Stimulated activated naive CD8-positive, alpha-beta T cell treated with anti-CD3 and anti-CD28 coated beads, Interleukin-15, Interleukin-2, amounts not matched to agents 100 ng/mL and 50 ng/mL, for 24 hours (primary cell): ENCODE results near the gene SIGLEC6.
"Not testable (repeated sequence)": the region's sequence is repeated elsewhere in the genome, so short reads cannot be mapped to it uniquely, and the experiment has no call there.

Source experiments
- H3K27ac Mint-ChIP-seq: one replicate; pipeline ENCODE4 v1.8.0; 2021; ENCODE audit warnings: mild to moderate bottlenecking, mixed read lengths
- H3K27me3 Mint-ChIP-seq: one replicate; pipeline ENCODE4 v1.8.0; 2021; ENCODE audit warnings: mixed read lengths
- H3K36me3 Mint-ChIP-seq: one replicate; pipeline ENCODE4 v1.8.0; 2021; ENCODE audit warnings: low read depth, mixed read lengths
- H3K4me1 Mint-ChIP-seq: one replicate; pipeline ENCODE4 v1.8.0; 2021; ENCODE audit warnings: low read depth, mixed read lengths
- H3K4me3 Mint-ChIP-seq: one replicate; pipeline ENCODE4 v1.8.0; 2021; ENCODE audit warnings: mild to moderate bottlenecking, mixed read lengths
- H3K9me3 Mint-ChIP-seq: one replicate; pipeline ENCODE4 v1.8.0; 2021; ENCODE audit warnings: mixed read lengths

The SIGLEC6 gene

GRCh38 chr19:51508059-51508733, 23.3 kb downstream of the SIGLEC6 start:
- Mint-ChIP-seq H3K9me3 (peaks cover 3% of the 10 kb centered on the region), H3K36me3 (no peaks in the 10 kb centered on the region), H3K4me1 (peaks cover 26% of the 10 kb centered on the region), H3K27ac (no peak overlapping the region), H3K27me3 (peaks cover 22% of the 10 kb centered on the region), H3K4me3 (no peak overlapping the region)

GRCh38 chr19:51507640-51508058, 23.8 kb downstream of the SIGLEC6 start:
- Mint-ChIP-seq H3K27ac (no peak overlapping the region), H3K9me3 (peaks cover 8% of the 10 kb centered on the region), H3K4me1 (peaks cover 31% of the 10 kb centered on the region), H3K27me3 (peaks cover 18% of the 10 kb centered on the region), H3K4me3 (no peak overlapping the region), H3K36me3 (no peaks in the 10 kb centered on the region)

- Mint-ChIP-seq H3K27me3 (peaks cover 13% of the 10 kb centered on the region), H3K27ac (no peak overlapping the region), H3K36me3 (no peaks in the 10 kb centered on the region), H3K9me3 (peaks cover 8% of the 10 kb centered on the region), H3K4me1 (peaks cover 33% of the 10 kb centered on the region), H3K4me3 (no peak overlapping the region)
These were observed 24.3 kb downstream of the SIGLEC6 start for GRCh38 chr19:51507192-51507591.

GRCh38 chr19:51505904-51506303, 25.6 kb downstream of the SIGLEC6 start:
- Mint-ChIP-seq H3K4me1 (peaks cover 37% of the 10 kb centered on the region), H3K27me3 (peaks cover 3% of the 10 kb centered on the region), H3K4me3 (no peak overlapping the region), H3K9me3 (peaks cover 8% of the 10 kb centered on the region), H3K27ac (no peak overlapping the region), H3K36me3 (no peaks in the 10 kb centered on the region)

GRCh38 chr19:51503896-51504295, 27.6 kb downstream of the SIGLEC6 start:
- no peaks in the 10 kb centered on the region for H3K36me3 Mint-ChIP-seq
- H3K27ac Mint-ChIP-seq, result no peak overlapping the region
- H3K9me3 Mint-ChIP-seq, result peaks cover 8% of the 10 kb centered on the region
- H3K27me3 Mint-ChIP-seq, result no peaks in the 10 kb centered on the region
- peaks cover 34% of the 10 kb centered on the region for H3K4me1 Mint-ChIP-seq
- no peak overlapping the region for H3K4me3 Mint-ChIP-seq

- H3K4me1 Mint-ChIP-seq, result peaks cover 34% of the 10 kb centered on the region
- H3K27ac Mint-ChIP-seq, result no peak overlapping the region
- no peaks in the 10 kb centered on the region for H3K27me3 Mint-ChIP-seq
- H3K4me3 Mint-ChIP-seq, result no peak overlapping the region
- H3K9me3 Mint-ChIP-seq, result peaks cover 8% of the 10 kb centered on the region
- no peaks in the 10 kb centered on the region for H3K36me3 Mint-ChIP-seq
These were observed 28.1 kb downstream of the SIGLEC6 start for GRCh38 chr19:51503286-51503817.

- peaks cover 34% of the 10 kb centered on the region for H3K4me1 Mint-ChIP-seq
- peaks cover 8% of the 10 kb centered on the region for H3K9me3 Mint-ChIP-seq
- H3K27ac Mint-ChIP-seq, result peak within 1 kb of the TSS; percentile 82
- H3K4me3 Mint-ChIP-seq, result peak within 1 kb of the TSS; percentile 70
- no peaks in the 10 kb centered on the region for H3K27me3 Mint-ChIP-seq
- H3K36me3 Mint-ChIP-seq, result no peaks in the 10 kb centered on the region
These were observed 29.7 kb downstream of the SIGLEC6 start, which contains the start of gene SIGLEC12 for GRCh38 chr19:51501594-51502263. SIGLEC12 (minus strand) TSS chr19:51501800; CDS start chr19:51501733, 67 bp downstream.

- H3K27me3 Mint-ChIP-seq, H3K9me3 Mint-ChIP-seq, H3K36me3 Mint-ChIP-seq: not testable (repeated sequence)
- Mint-ChIP-seq H3K4me3 (peak overlapping the region; percentile 70), H3K4me1 (peaks cover 30% of the 10 kb centered on the region), H3K27ac (peak overlapping the region; percentile 82)
These were observed 30.5 kb downstream of the SIGLEC6 start for GRCh38 chr19:51500931-51501330.

GRCh38 chr19:51497666-51498065, 33.8 kb downstream of the SIGLEC6 start:
- H3K9me3 Mint-ChIP-seq, result peaks cover 11% of the 10 kb centered on the region
- H3K4me1 Mint-ChIP-seq, result peaks cover 31% of the 10 kb centered on the region
- no peak overlapping the region for H3K4me3 Mint-ChIP-seq
- H3K36me3 Mint-ChIP-seq, result peaks cover 5% of the 10 kb centered on the region
- H3K27me3 Mint-ChIP-seq, result peaks cover 17% of the 10 kb centered on the region
- H3K27ac Mint-ChIP-seq, result no peak overlapping the region

- Mint-ChIP-seq H3K27ac (no peak overlapping the region), H3K4me3 (no peak overlapping the region), H3K36me3 (peaks cover 5% of the 10 kb centered on the region), H3K4me1 (peaks cover 33% of the 10 kb centered on the region), H3K9me3 (peaks cover 11% of the 10 kb centered on the region), H3K27me3 (peaks cover 20% of the 10 kb centered on the region)
These were observed 37.7 kb downstream of the SIGLEC6 start for GRCh38 chr19:51493776-51494175.

GRCh38 chr19:51491586-51491985, 39.9 kb downstream of the SIGLEC6 start:
- peaks cover 5% of the 10 kb centered on the region for H3K36me3 Mint-ChIP-seq
- H3K27me3 Mint-ChIP-seq, result peaks cover 20% of the 10 kb centered on the region
- no peak overlapping the region for H3K4me3 Mint-ChIP-seq
- no peak overlapping the region for H3K27ac Mint-ChIP-seq
- H3K9me3 Mint-ChIP-seq, result peaks cover 15% of the 10 kb centered on the region
- H3K4me1 Mint-ChIP-seq, result peaks cover 45% of the 10 kb centered on the region

- Mint-ChIP-seq H3K4me3 (no peak overlapping the region), H3K27me3 (peaks cover 25% of the 10 kb centered on the region), H3K27ac (no peak overlapping the region), H3K36me3 (peaks cover 5% of the 10 kb centered on the region), H3K9me3 (peaks cover 19% of the 10 kb centered on the region), H3K4me1 (peaks cover 48% of the 10 kb centered on the region)
These were observed 40.8 kb downstream of the SIGLEC6 start for GRCh38 chr19:51490676-51491075.

- Mint-ChIP-seq H3K27ac (peak overlapping the region; percentile 89), H3K4me1 (peaks cover 45% of the 10 kb centered on the region), H3K27me3 (peaks cover 27% of the 10 kb centered on the region), H3K36me3 (no peaks in the 10 kb centered on the region), H3K4me3 (peak overlapping the region; percentile 61), H3K9me3 (peaks cover 19% of the 10 kb centered on the region)
These were observed 42.4 kb downstream of the SIGLEC6 start for GRCh38 chr19:51489113-51489512.

- H3K27ac Mint-ChIP-seq, result peak overlapping the region; percentile 74
- H3K4me3 Mint-ChIP-seq, result no peak overlapping the region
- H3K4me1 Mint-ChIP-seq, result peaks cover 39% of the 10 kb centered on the region
- peaks cover 14% of the 10 kb centered on the region for H3K9me3 Mint-ChIP-seq
- peaks cover 28% of the 10 kb centered on the region for H3K27me3 Mint-ChIP-seq
- H3K36me3 Mint-ChIP-seq, result no peaks in the 10 kb centered on the region
These were observed 43.0 kb downstream of the SIGLEC6 start for GRCh38 chr19:51488491-51488890.

- Mint-ChIP-seq H3K27ac (no peak overlapping the region), H3K36me3 (no peaks in the 10 kb centered on the region), H3K4me1 (peaks cover 31% of the 10 kb centered on the region), H3K4me3 (no peak overlapping the region), H3K27me3 (peaks cover 28% of the 10 kb centered on the region), H3K9me3 (peaks cover 7% of the 10 kb centered on the region)
These were observed 45.4 kb downstream of the SIGLEC6 start for GRCh38 chr19:51485960-51486660.
